PC-3 (cell line): ENCODE measurements around the gene ASIP. TPM values are rescaled to one million over a fixed set of nuclear protein-coding genes. Genes with fewer than 3 reads are reported as not detected.
"Not testable (repeated sequence)": the region's sequence is repeated elsewhere in the genome, so short reads cannot be mapped to it uniquely, and the experiment has no call there.

Source experiments
- ATAC-seq: fragments of 200-7000 bp; cut with Tn5 transposase; 2 replicates; pipeline ENCODE4 v1.9.1; 2020; ENCODE audit warnings: mild to moderate bottlenecking, moderate library complexity
- BruUV-seq: library from RNA; stranded (reverse); fragments of 400-500 nt; replicated peaks from 2 replicates; lab custom pipeline; 2021; lab: Mats Ljungman, UMichigan
- CTCF ChIA-PET: fragments of 300-600 bp; sonication (Branson Sonifier 250); formaldehyde crosslinking; loops from one replicate; lab custom pipeline; 2022; ENCODE audit warnings: antibody characterized with exemption; lab: Charles Lee
- POLR2A ChIA-PET: fragments of 300-600 bp; sonication (Branson Sonifier 250); formaldehyde crosslinking; loops from one replicate; lab custom pipeline; 2022; ENCODE audit warnings: antibody characterized with exemption; ENCODE audit not compliant: unreplicated experiment; lab: Charles Lee
- DNase-seq: peaks from one replicate; pipeline ENCODE4 v3.0.0-alpha.2; 2015
- H2AFZ ChIP-seq: fragments of 300-600 bp; sonication (generic); 2 replicates; pipeline ENCODE4 v1.6.0; 2016; ENCODE audit warnings: antibody characterized with exemption, low read length
- H3F3A ChIP-seq: fragments of 300-600 bp; sonication (generic); one replicate; pipeline ENCODE4 v1.6.0; 2017; ENCODE audit warnings: antibody characterized with exemption, low read length, control low read depth, mild to moderate bottlenecking; ENCODE audit not compliant: unreplicated experiment
- H3K27ac ChIP-seq: fragments of 300-600 bp; sonication (generic); 2 replicates; pipeline ENCODE4 v1.5.1; 2016; ENCODE audit warnings: mild to moderate bottlenecking, low read length
- H3K27me3 ChIP-seq: fragments of 300-600 bp; sonication (generic); 2 replicates; pipeline ENCODE4 v1.6.1; 2016; ENCODE audit warnings: low read length, mixed read lengths
- H3K36me3 ChIP-seq: fragments of 300-600 bp; sonication (generic); 2 replicates; pipeline ENCODE4 v1.6.1; 2016; ENCODE audit warnings: low read depth, mixed run types, low read length, mixed read lengths
- H3K4me1 ChIP-seq: fragments of 300-600 bp; sonication (generic); 2 replicates; pipeline ENCODE4 v1.5.1; 2016; ENCODE audit warnings: low read length; ENCODE audit not compliant: insufficient read depth
- H3K4me2 ChIP-seq: fragments of 300-600 bp; sonication (generic); 2 replicates; pipeline ENCODE4 v1.6.0; 2016; ENCODE audit warnings: low read length
- H3K4me3 ChIP-seq: fragments of 300-600 bp; sonication (generic); 2 replicates; pipeline ENCODE4 v1.5.1; 2016; ENCODE audit warnings: mild to moderate bottlenecking, low read length, mixed read lengths
- H3K79me2 ChIP-seq: fragments of 300-600 bp; sonication (generic); 2 replicates; pipeline ENCODE4 v1.6.1; 2017; ENCODE audit warnings: low read length, mixed read lengths
- H3K9ac ChIP-seq: fragments of 300-600 bp; sonication (generic); 2 replicates; pipeline ENCODE4 v1.6.0; 2016; ENCODE audit warnings: mild to moderate bottlenecking, low read length
- H3K9me2 ChIP-seq: fragments of 300-600 bp; sonication (generic); replicated peaks from 2 replicates; pipeline ENCODE4 v1.6.1; 2016; ENCODE audit warnings: mixed run types, low read length, mixed read lengths
- H3K9me3 ChIP-seq: fragments of 300-600 bp; sonication (generic); 2 replicates; pipeline ENCODE4 v1.6.1; 2016; ENCODE audit warnings: low read length, mixed read lengths
- H4K20me1 ChIP-seq: fragments of 300-600 bp; sonication (generic); 2 replicates; pipeline ENCODE4 v1.6.1; 2016; ENCODE audit warnings: low read length, mixed read lengths
- CTCF ChIP-seq: fragments of 300-600 bp; sonication (generic); conservative IDR thresholded peaks from 2 replicates; pipeline ENCODE4 v1.5.1; 2017; ENCODE audit warnings: antibody characterized with exemption, low read depth, mild to moderate bottlenecking, low read length
- EZH2 ChIP-seq: fragments of 300-600 bp; sonication (generic); IDR thresholded peaks from one replicate; pipeline ENCODE4 v1.6.1; 2017; ENCODE audit warnings: antibody characterized with exemption, mild to moderate bottlenecking, low read length; ENCODE audit not compliant: unreplicated experiment
- EZH2phosphoT487 ChIP-seq: fragments of 300-600 bp; sonication (generic); IDR thresholded peaks from 2 replicates; pipeline ENCODE4 v1.6.1; 2018; ENCODE audit warnings: mild to moderate bottlenecking, antibody characterized with exemption, low read length, borderline replicate concordance
- intact Hi-C: fragments of 100-400 bp; cut with micrococcal nuclease; formaldehyde crosslinking; loops from 2 replicates; pipeline ENCODE4 v1.9.0; 2023
- total RNA-seq: library from RNA; depleted of rRNA; stranded (reverse); fragments of >200 nt; gene quantifications from 2 replicates; pipeline ENCODE4 v1.2.3, GENCODE V29; 2014

Gene ASIP
- total RNA-seq, 1 experiment from 2014 or later = not detected

- Histone ChIP-seq H3K4me2 (no peak overlapping the region), H3K27me3 (0 out of 2 replicates have a peak, but pooled peaks cover 5% of the 10 kb centered on the region), H4K20me1 (no peaks in the 10 kb centered on the region), H3K79me2 (no peaks in the 10 kb centered on the region), H3K9me2 (no peaks in the 10 kb centered on the region), H3F3A (no peaks in the 10 kb centered on the region), H3K4me1 (no peaks in the 10 kb centered on the region), H3K4me3 (no peak overlapping the region), H3K9me3 (0 out of 2 replicates have a peak, but pooled peaks cover 3% of the 10 kb centered on the region), H2AFZ (no peak overlapping the region), H3K9ac (no peak overlapping the region), H3K36me3 (no peaks in the 10 kb centered on the region), H3K27ac (no peak overlapping the region)
- no peak for TF ChIP-seq CTCF
- TF ChIP-seq EZH2phosphoT487 = no peak
- no peak for TF ChIP-seq EZH2
- intact Hi-C loops = no loop called here
- POLR2A ChIA-PET = no interaction called here
- CTCF ChIA-PET = no interaction called here
- BruUV-seq = no TSS peak
- ATAC-seq = no peak
- no peak for DNase-seq
Observed at GRCh38 chr20:34235875-34236274, 5.3 kb upstream of the ASIP start.

- Histone ChIP-seq H3K4me3 (no peak overlapping the region), H3K27ac (no peak overlapping the region), H3K9ac (no peak overlapping the region), H3K9me3 (0 out of 2 replicates have a peak, but pooled peaks cover 3% of the 10 kb centered on the region), H4K20me1 (no peaks in the 10 kb centered on the region), H2AFZ (no peak overlapping the region), H3F3A (no peaks in the 10 kb centered on the region), H3K4me2 (no peak overlapping the region), H3K4me1 (no peaks in the 10 kb centered on the region), H3K36me3 (no peaks in the 10 kb centered on the region), H3K27me3 (0 out of 2 replicates have a peak, but pooled peaks cover 5% of the 10 kb centered on the region), H3K79me2 (no peaks in the 10 kb centered on the region), H3K9me2 (no peaks in the 10 kb centered on the region)
- ATAC-seq = no peak
- TF ChIP-seq EZH2 (no peak), CTCF (no peak), EZH2phosphoT487 (no peak)
- POLR2A ChIA-PET = no interaction called here
- BruUV-seq = no TSS peak
- CTCF ChIA-PET = no interaction called here
- intact Hi-C loops = no loop called here
- DNase-seq = no peak
Observed at GRCh38 chr20:34237942-34238341, 3.3 kb upstream of the ASIP start.

GRCh38 chr20:34240121-34240520 is 1.1 kb upstream of the ASIP start:
- H3K9me2 ChIP-seq = no peaks in the 10 kb centered on the region
- no peak overlapping the region for H3K4me2 ChIP-seq
- H3K4me3 ChIP-seq = no peak overlapping the region
- 0 out of 2 replicates have a peak, but pooled peaks cover 3% of the 10 kb centered on the region for H3K9me3 ChIP-seq
- no peaks in the 10 kb centered on the region for H3F3A ChIP-seq
- no peak overlapping the region for H3K9ac ChIP-seq
- no peak overlapping the region for H2AFZ ChIP-seq
- intact Hi-C loops = no loop called here
- no peak overlapping the region for H3K27ac ChIP-seq
- ChIA-PET POLR2A (no interaction called here), CTCF (no interaction called here)
- no TSS peak for BruUV-seq
- no peaks in the 10 kb centered on the region for H3K36me3 ChIP-seq
- no peaks in the 10 kb centered on the region for H3K79me2 ChIP-seq
- 0 out of 2 replicates have a peak, but pooled peaks cover 5% of the 10 kb centered on the region for H3K27me3 ChIP-seq
- TF ChIP-seq CTCF (no peak), EZH2phosphoT487 (no peak), EZH2 (no peak)
- no peak for DNase-seq
- H4K20me1 ChIP-seq = no peaks in the 10 kb centered on the region
- no peak for ATAC-seq
- no peaks in the 10 kb centered on the region for H3K4me1 ChIP-seq

GRCh38 chr20:34242015-34242414 is 792 bp downstream of the ASIP start:
- H2AFZ ChIP-seq, intact Hi-C loops, H3K79me2 ChIP-seq, CTCF ChIA-PET, H3K4me3 ChIP-seq, POLR2A ChIA-PET, BruUV-seq, H3F3A ChIP-seq, H3K9me2 ChIP-seq, H3K36me3 ChIP-seq, H3K27me3 ChIP-seq, H3K27ac ChIP-seq, H3K4me2 ChIP-seq, ATAC-seq, DNase-seq, H3K9ac ChIP-seq, H3K4me1 ChIP-seq, H3K9me3 ChIP-seq, H4K20me1 ChIP-seq: not testable (repeated sequence)
